ENCODE results near the gene PTPRN2.

PTPRN2 gene

DNA sequence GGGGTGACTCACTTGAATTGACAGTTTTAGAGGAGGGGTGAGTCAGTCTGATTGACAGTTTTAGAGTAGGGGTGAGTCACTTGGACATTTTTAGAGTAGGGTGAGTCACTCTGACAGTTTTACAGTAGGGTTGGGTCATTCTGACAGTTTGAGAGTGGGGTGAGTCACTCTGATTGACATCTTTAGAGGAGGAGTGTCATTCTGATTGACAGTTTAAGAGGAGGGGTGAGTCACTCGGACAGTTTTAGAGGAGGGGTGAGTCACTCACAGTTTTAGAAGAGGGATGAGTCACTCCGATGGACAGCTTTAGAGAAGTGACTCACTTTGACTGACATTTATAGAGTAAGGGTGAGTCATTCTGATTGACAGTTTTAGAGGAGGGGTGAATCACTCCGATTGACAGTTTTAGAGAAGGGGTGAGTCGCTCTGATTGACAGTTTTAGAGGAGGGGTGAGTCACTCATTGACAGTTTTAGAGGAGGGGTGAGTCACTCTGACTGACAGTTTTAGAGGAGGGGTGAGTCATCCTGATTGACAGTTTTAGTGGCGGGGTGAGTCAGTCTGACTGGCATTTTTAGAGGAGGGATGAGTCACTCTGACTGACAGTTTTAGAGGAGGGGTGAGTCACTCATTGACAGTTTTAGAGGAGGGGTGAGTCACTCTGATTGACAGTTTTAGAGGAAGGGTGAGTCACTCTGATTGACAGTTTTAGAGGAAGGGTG, 655.0 kb downstream of the PTPRN2 start:
- POLR2A ChIA-PET = no interaction called here
- no peak for DNase-seq (ENCODE audit: extremely low spot score)

DNA sequence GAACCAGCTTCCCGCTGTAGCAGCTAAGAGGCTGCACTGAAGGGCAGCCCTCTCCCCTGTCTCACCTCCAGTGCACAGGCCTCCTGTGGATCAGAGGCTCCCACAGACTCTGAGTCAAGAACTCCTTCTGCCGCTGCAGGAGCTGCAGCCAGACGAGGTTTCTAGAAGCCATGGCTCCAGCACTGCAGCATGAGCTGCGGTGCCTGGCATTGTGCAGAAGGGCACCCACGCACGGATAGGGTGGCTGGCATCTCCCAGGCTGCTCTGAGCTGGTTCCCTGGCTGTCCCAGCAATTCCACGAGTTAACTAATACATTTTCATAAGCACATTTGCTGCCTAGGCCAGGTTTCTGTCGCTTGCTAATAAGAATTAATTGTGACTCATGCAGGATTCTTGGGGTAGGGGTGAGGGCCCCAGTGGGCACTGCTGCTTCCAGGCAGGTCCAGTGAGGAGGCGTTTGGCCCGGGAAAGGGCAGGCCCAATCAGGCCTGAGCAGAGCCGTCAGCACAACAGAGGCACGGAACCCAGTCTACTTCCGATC, 656.6 kb downstream of the PTPRN2 start:
- no peak for DNase-seq (ENCODE audit: extremely low spot score)
- CTCF ChIA-PET = no interaction called here
- POLR2A ChIA-PET = no interaction called here
- no peak for TF ChIP-seq SUZ12 (IDR thresholded peaks at IDR 0.05)
- no peak for TF ChIP-seq BHLHE40 (IDR thresholded peaks at IDR 0.05; ENCODE audit: borderline replicate concordance)
- TF ChIP-seq ELF4 (IDR thresholded peaks at IDR 0.05) = no peak
- TF ChIP-seq, protein P1, sequence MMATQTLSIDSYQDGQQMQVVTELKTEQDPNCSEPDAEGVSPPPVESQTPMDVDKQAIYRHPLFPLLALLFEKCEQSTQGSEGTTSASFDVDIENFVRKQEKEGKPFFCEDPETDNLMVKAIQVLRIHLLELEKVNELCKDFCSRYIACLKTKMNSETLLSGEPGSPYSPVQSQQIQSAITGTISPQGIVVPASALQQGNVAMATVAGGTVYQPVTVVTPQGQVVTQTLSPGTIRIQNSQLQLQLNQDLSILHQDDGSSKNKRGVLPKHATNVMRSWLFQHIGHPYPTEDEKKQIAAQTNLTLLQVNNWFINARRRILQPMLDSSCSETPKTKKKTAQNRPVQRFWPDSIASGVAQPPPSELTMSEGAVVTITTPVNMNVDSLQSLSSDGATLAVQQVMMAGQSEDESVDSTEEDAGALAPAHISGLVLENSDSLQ (IDR thresholded peaks at IDR 0.05) = no peak
- TF ChIP-seq LEF1 (IDR thresholded peaks at IDR 0.05; ENCODE audit: borderline replicate concordance) = no peak
- TF ChIP-seq TARDBP (IDR thresholded peaks at IDR 0.05) = no peak
- TF ChIP-seq SP1 (IDR thresholded peaks at IDR 0.05) = no peak
- no peak for TF ChIP-seq ZNF384 (IDR thresholded peaks at IDR 0.05)
- no peak for TF ChIP-seq FOXM1 (IDR thresholded peaks at IDR 0.05; ENCODE audit: borderline replicate concordance)
- no peak for TF ChIP-seq FOXA1 (IDR thresholded peaks at IDR 0.05)
- TF ChIP-seq FOXK2 (IDR thresholded peaks at IDR 0.05) = no peak
- TF ChIP-seq NFRKB (IDR thresholded peaks at IDR 0.05) = no peak
- TF ChIP-seq ARNT (IDR thresholded peaks at IDR 0.05) = no peak
- no peak for TF ChIP-seq CTBP1 (IDR thresholded peaks at IDR 0.05; ENCODE audit: borderline replicate concordance)
- TF ChIP-seq L3MBTL2 (conservative IDR thresholded peaks at IDR 0.05) = no peak
- no peak for TF ChIP-seq HDGF (IDR thresholded peaks at IDR 0.05; ENCODE audit: borderline replicate concordance)

More for the DNA sequence above, 655.0 kb downstream of the PTPRN2 start:
- TF ChIP-seq LEF1 (IDR thresholded peaks at IDR 0.05; ENCODE audit: borderline replicate concordance) (no peak), BHLHE40 (IDR thresholded peaks at IDR 0.05; ENCODE audit: borderline replicate concordance) (no peak), ARNT (IDR thresholded peaks at IDR 0.05) (no peak)
- TF ChIP-seq, protein P1 (IDR thresholded peaks at IDR 0.05) = peak; percentile 96
- CTCF ChIA-PET = no interaction called here

DNA sequence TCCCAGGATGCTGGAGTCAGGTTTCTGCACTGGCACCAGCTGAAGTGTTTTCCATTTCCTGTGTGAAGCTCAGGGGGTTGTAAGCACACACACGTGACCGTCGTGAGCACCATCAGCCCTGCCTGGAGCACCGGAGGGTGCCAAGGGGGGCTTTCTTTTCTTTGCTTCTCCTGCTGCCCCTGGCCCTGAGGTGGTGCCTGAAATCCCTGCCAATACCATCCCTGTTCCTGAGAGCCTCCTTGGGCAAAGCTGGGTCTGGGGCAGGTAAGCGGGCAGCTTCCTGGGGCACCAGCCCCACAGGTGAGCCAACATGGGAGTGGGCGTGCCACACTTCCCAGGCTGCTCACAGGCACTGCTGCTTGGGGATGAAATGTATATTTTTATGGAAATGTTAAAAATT, 657.2 kb downstream of the PTPRN2 start:
- CTCF ChIA-PET = no interaction called here
- DNase-seq (ENCODE audit: extremely low spot score) = no peak
- TF ChIP-seq FOXA1 (IDR thresholded peaks at IDR 0.05) (no peak), HDGF (IDR thresholded peaks at IDR 0.05; ENCODE audit: borderline replicate concordance) (no peak), SUZ12 (IDR thresholded peaks at IDR 0.05) (no peak), CTBP1 (IDR thresholded peaks at IDR 0.05; ENCODE audit: borderline replicate concordance) (no peak), NFRKB (IDR thresholded peaks at IDR 0.05) (no peak), ARNT (IDR thresholded peaks at IDR 0.05) (no peak), ELF4 (IDR thresholded peaks at IDR 0.05) (no peak), LEF1 (IDR thresholded peaks at IDR 0.05; ENCODE audit: borderline replicate concordance) (no peak), L3MBTL2 (conservative IDR thresholded peaks at IDR 0.05) (no peak)
- TF ChIP-seq, protein P1 (IDR thresholded peaks at IDR 0.05) = no peak
- POLR2A ChIA-PET = no interaction called here

DNA sequence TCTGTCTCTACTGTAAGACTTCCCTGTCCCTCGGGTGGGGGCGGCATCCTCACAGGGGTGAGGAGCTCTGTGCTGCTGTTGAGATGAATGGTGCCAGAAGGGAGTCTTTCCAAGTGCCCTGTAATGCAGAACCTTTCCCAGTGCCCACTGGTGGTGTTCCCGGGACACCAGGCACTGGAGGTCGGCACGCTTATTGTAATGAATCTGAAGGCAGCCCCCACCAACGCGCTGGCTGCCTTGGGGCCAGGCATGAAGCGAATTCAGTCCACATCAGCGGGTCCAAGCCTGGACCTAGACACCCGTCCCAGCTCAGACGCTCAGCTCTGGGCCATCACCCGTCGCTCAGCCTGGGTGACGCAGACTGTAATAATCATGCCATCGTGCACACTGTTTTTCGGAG, 658.0 kb downstream of the PTPRN2 start:
- CTCF ChIA-PET = no interaction called here
- DNase-seq (ENCODE audit: extremely low spot score) = no peak
- POLR2A ChIA-PET = no interaction called here
- TF ChIP-seq L3MBTL2 (conservative IDR thresholded peaks at IDR 0.05) (no peak), SUZ12 (IDR thresholded peaks at IDR 0.05) (no peak), ZNF384 (IDR thresholded peaks at IDR 0.05) (no peak), NFRKB (IDR thresholded peaks at IDR 0.05) (no peak), TARDBP (IDR thresholded peaks at IDR 0.05) (no peak), SP1 (IDR thresholded peaks at IDR 0.05) (no peak), FOXA1 (IDR thresholded peaks at IDR 0.05) (no peak), BHLHE40 (IDR thresholded peaks at IDR 0.05; ENCODE audit: borderline replicate concordance) (no peak), HDGF (IDR thresholded peaks at IDR 0.05; ENCODE audit: borderline replicate concordance) (no peak), CTBP1 (IDR thresholded peaks at IDR 0.05; ENCODE audit: borderline replicate concordance) (no peak), FOXK2 (IDR thresholded peaks at IDR 0.05) (no peak), ARNT (IDR thresholded peaks at IDR 0.05) (no peak), LEF1 (IDR thresholded peaks at IDR 0.05; ENCODE audit: borderline replicate concordance) (no peak), ELF4 (IDR thresholded peaks at IDR 0.05) (no peak), FOXM1 (IDR thresholded peaks at IDR 0.05; ENCODE audit: borderline replicate concordance) (no peak)
- TF ChIP-seq, protein P1 (IDR thresholded peaks at IDR 0.05) = no peak

DNA sequence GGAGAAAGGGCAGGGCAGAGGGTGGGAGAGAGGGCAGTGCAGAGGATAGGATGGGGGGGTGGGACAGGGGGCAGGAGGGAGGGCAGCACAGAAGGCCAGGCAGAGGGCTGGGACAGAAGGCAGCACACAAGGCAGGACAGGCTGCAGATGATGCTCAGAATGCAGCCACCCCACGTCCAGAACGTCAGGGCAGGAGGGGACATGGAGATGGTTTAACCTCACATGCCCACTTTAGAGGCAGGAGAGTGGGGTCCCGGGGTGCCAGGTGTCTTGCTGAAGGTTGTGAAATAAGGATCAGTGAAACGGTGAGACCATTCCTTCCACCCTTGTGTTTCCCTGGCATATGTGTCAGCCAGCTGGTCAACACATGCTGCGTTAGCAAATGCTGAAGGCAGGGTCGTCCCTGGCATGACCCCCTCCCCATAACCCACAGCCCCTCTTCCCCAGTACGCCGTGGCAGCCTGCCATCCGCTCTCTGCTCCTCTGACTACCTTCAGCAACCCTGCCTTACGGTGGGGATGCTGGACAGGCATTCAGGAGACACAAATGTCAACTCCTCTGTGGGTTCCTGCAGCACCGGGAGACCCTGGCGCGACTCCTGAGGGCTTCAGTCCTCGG, 658.7 kb downstream of the PTPRN2 start:
- no peak for DNase-seq (ENCODE audit: extremely low spot score)
- ChIA-PET CTCF (no interaction called here), POLR2A (no interaction called here)
- TF ChIP-seq ARNT (IDR thresholded peaks at IDR 0.05) = no peak
- no peak for TF ChIP-seq ZNF384 (IDR thresholded peaks at IDR 0.05)
- no peak for TF ChIP-seq FOXM1 (IDR thresholded peaks at IDR 0.05; ENCODE audit: borderline replicate concordance)
- no peak for TF ChIP-seq CTBP1 (IDR thresholded peaks at IDR 0.05; ENCODE audit: borderline replicate concordance)
- TF ChIP-seq FOXK2 (IDR thresholded peaks at IDR 0.05) = no peak
- no peak for TF ChIP-seq ELF4 (IDR thresholded peaks at IDR 0.05)
- TF ChIP-seq, protein P1 (IDR thresholded peaks at IDR 0.05) = no peak
